ENCODE results near the gene PPARA. TPM values are rescaled to one million over a fixed set of nuclear protein-coding genes. Genes with fewer than 3 reads are reported as not detected.
A peak's percentile ranks its signal among the peaks of the same experiment; 100 is the strongest.
"Not testable (repeated sequence)": the region's sequence is repeated elsewhere in the genome, so short reads cannot be mapped to it uniquely, and the experiment has no call there.

PPARA gene
- total RNA-seq, 1 donor from 2014 or later = 8.4 TPM

DNA sequence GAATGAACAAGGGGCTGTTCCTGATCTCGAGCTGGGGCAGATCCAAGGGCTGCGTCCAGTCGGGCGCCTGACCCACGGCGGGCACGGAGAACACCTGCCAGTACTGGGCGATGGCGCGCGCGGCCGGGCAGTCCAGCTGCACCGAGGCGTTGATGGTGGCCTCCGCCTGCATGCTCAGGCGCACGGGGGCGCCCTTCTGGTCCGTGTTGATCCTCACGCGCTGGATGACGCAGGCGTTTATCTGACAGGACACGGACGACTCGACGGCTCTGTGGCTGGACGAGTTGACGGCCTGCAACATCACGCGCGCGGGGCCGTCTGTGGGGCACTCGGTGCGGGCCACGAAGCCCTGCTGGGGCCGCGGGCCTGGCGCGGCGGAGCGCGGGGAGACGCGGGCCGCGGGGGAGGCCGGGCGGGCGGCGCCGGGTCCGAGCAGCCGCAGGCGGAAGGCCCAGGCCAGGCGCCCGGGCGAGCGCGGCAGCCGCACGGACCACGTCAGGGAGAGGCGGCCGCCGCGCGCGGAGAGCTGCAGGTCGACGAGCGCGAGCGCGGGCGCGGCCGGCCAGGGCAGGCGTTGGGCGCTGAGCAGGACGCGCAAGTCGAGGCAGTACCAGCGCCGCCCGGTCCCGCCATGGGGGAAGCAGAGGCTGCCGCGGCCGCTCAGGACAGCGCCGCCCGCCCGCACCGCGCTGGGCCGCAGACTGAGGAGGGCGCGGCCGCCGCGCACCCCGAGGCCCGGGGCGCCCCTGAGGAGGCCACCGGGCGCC lies 112.3 kb downstream of the PPARA start:
- Histone ChIP-seq H3K79me2 (ENCODE audit: insufficient read depth, low read length) (no peaks in the 10 kb centered on the region), H3K27me3 (ENCODE audit: insufficient read depth, low read length) (peaks cover 15% of the 10 kb centered on the region), H3K9me3 (ENCODE audit: insufficient read depth, low read depth, low read length) (peaks cover 2% of the 10 kb centered on the region), H3K4me1 (ENCODE audit: insufficient read depth, low read length) (no peaks in the 10 kb centered on the region), H4K20me1 (ENCODE audit: insufficient read depth, low read length) (no peaks in the 10 kb centered on the region), H3K36me3 (ENCODE audit: insufficient read depth, low read length) (no peaks in the 10 kb centered on the region), H3K4me2 (ENCODE audit: low read length) (peak overlapping the region; percentile 52), H2AFZ (ENCODE audit: low read depth, low read length) (peak overlapping the region; percentile 51), H3K27ac (ENCODE audit: low read depth, low read length) (no peak overlapping the region), H3K4me3 (ENCODE audit: insufficient read depth, low read depth, low read length) (no peak overlapping the region), H3K9ac (ENCODE audit: low read length) (no peak overlapping the region)
- Mint-ChIP-seq H3K9me3 (ENCODE audit: unreplicated experiment) (peaks cover 34% of the 10 kb centered on the region), H3K4me1 (ENCODE audit: low read depth, unreplicated experiment) (no peaks in the 10 kb centered on the region), H3K36me3 (ENCODE audit: low read depth, unreplicated experiment) (peaks cover 7% of the 10 kb centered on the region), H3K4me3 (ENCODE audit: unreplicated experiment) (no peak overlapping the region), H3K27ac (ENCODE audit: unreplicated experiment) (no peak overlapping the region), H3K27me3 (ENCODE audit: low read depth, unreplicated experiment) (peaks cover 59% of the 10 kb centered on the region)
- DNase-seq (ENCODE audit: low read depth) (peak; percentile 24), FAIRE-seq (no peak)
- TF ChIP-seq, protein P1, sequence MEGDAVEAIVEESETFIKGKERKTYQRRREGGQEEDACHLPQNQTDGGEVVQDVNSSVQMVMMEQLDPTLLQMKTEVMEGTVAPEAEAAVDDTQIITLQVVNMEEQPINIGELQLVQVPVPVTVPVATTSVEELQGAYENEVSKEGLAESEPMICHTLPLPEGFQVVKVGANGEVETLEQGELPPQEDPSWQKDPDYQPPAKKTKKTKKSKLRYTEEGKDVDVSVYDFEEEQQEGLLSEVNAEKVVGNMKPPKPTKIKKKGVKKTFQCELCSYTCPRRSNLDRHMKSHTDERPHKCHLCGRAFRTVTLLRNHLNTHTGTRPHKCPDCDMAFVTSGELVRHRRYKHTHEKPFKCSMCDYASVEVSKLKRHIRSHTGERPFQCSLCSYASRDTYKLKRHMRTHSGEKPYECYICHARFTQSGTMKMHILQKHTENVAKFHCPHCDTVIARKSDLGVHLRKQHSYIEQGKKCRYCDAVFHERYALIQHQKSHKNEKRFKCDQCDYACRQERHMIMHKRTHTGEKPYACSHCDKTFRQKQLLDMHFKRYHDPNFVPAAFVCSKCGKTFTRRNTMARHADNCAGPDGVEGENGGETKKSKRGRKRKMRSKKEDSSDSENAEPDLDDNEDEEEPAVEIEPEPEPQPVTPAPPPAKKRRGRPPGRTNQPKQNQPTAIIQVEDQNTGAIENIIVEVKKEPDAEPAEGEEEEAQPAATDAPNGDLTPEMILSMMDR (IDR thresholded peaks at IDR 0.05; ENCODE audit: insufficient read depth, low read depth, low read length) = no peak
- TF ChIP-seq EZH2 (IDR thresholded peaks at IDR 0.05; ENCODE audit: insufficient read depth, low read length) = no peak

DNA sequence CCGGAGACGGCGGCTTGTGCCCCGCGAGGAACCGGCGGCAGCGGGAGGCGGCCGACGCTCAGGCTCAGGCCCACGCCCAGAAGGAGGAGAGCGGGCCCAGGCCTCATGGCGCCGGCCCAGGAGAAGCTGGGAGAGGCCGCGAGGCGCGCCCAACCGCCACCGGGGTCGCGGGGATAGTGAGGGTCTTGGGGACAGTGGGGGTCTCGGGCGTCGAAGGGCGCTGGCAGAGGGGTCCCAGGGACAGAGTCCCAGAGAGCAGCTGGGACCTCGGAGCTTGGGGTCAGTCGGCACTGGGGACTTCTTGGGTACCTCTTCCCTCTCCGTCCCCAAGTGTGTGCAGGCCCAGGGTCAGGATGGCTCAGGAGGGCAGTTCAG lies 112.9 kb downstream of the PPARA start, which contains the start of gene PKDREJ:
Gene PKDREJ, minus strand, starts transcription at position 128 of the 375 bp plus-strand sequence. Its CDS starts 21 bp downstream, at position 107.
- Histone ChIP-seq H3K4me1 (ENCODE audit: insufficient read depth, low read length) (peaks cover under 1% of the 10 kb centered on the region), H3K27ac (ENCODE audit: low read depth, low read length) (no peak within 1 kb of the TSS), H3K4me3 (ENCODE audit: insufficient read depth, low read depth, low read length) (no peak within 1 kb of the TSS), H4K20me1 (ENCODE audit: insufficient read depth, low read length) (no peaks in the 10 kb centered on the region), H3K27me3 (ENCODE audit: insufficient read depth, low read length) (peaks cover 15% of the 10 kb centered on the region), H3K9ac (ENCODE audit: low read length) (no peak within 1 kb of the TSS), H2AFZ (ENCODE audit: low read depth, low read length) (peak within 1 kb of the TSS; percentile 51), H3K36me3 (ENCODE audit: insufficient read depth, low read length) (no peaks in the 10 kb centered on the region), H3K79me2 (ENCODE audit: insufficient read depth, low read length) (peaks cover 3% of the 10 kb centered on the region), H3K9me3 (ENCODE audit: insufficient read depth, low read depth, low read length) (peaks cover 2% of the 10 kb centered on the region), H3K4me2 (ENCODE audit: low read length) (peak within 1 kb of the TSS; percentile 52)
- no peak for TF ChIP-seq EZH2 (IDR thresholded peaks at IDR 0.05; ENCODE audit: insufficient read depth, low read length)
- TF ChIP-seq, protein P1 (IDR thresholded peaks at IDR 0.05; ENCODE audit: insufficient read depth, low read depth, low read length) = no peak
- Mint-ChIP-seq H3K27ac (ENCODE audit: unreplicated experiment) (no peak within 1 kb of the TSS), H3K4me3 (ENCODE audit: unreplicated experiment) (no peak within 1 kb of the TSS), H3K9me3 (ENCODE audit: unreplicated experiment) (peaks cover 28% of the 10 kb centered on the region), H3K27me3 (ENCODE audit: low read depth, unreplicated experiment) (peaks cover 53% of the 10 kb centered on the region), H3K4me1 (ENCODE audit: low read depth, unreplicated experiment) (no peaks in the 10 kb centered on the region), H3K36me3 (ENCODE audit: low read depth, unreplicated experiment) (peaks cover 8% of the 10 kb centered on the region)
- FAIRE-seq = no peak
- no peak for DNase-seq (ENCODE audit: low read depth)

DNA sequence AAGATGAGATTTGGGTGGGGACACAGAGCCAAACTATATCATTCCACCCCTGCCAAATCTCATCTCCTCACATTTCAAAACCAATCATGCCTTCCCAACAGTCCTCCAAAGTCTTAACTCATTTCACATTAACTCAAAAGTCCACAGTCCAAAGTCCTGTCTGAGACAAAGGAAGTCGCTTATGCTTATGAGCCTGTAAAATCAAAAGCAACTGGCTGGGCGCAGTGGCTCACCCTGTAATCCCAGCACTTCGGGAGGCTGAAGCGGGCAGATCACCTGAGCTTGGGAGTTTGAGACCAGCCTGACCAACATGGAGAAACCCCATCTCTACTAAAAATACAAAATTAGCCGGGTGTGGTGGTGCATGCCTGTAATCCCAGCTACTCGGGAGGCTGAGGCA lies 114.2 kb downstream of the PPARA start:
- H3K27me3 ChIP-seq (ENCODE audit: insufficient read depth, low read length) = peaks cover 15% of the 10 kb centered on the region
- not testable (repeated sequence) for H3K36me3 ChIP-seq (ENCODE audit: insufficient read depth, low read length); H3K4me1 Mint-ChIP-seq (ENCODE audit: low read depth, unreplicated experiment)

DNA sequence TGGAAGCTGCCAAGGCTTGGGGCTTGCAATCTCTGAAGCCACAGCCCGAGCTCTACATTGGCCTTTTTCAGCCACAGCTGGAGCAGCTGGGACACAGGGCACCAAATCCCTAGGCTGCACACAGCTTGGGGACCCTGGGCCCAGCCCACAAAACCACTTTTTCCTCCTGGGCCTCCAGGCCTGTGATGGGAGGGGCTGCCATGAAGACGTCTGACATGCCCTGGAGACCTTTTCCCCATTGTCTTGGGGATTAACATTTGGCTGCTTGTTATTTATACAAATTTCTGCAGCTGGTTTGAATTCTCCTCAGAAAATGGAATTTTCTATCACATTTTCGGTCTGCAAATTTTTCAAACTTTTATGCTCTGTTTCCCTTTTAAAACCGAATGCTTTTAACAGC lies 115.3 kb downstream of the PPARA start:
- DNase-seq (ENCODE audit: low read depth); FAIRE-seq; H3K4me3 ChIP-seq (ENCODE audit: insufficient read depth, low read depth, low read length); H3K9me3 ChIP-seq (ENCODE audit: insufficient read depth, low read depth, low read length); H3K4me2 ChIP-seq (ENCODE audit: low read length); H2AFZ ChIP-seq (ENCODE audit: low read depth, low read length); H3K9ac ChIP-seq (ENCODE audit: low read length); H3K27ac ChIP-seq (ENCODE audit: low read depth, low read length); H3K4me1 Mint-ChIP-seq (ENCODE audit: low read depth, unreplicated experiment); H3K4me3 Mint-ChIP-seq (ENCODE audit: unreplicated experiment); H3K4me1 ChIP-seq (ENCODE audit: insufficient read depth, low read length); H3K27ac Mint-ChIP-seq (ENCODE audit: unreplicated experiment); H3K36me3 ChIP-seq (ENCODE audit: insufficient read depth, low read length); H4K20me1 ChIP-seq (ENCODE audit: insufficient read depth, low read length): not testable (repeated sequence)
- Histone ChIP-seq H3K27me3 (ENCODE audit: insufficient read depth, low read length) (peaks cover 15% of the 10 kb centered on the region), H3K79me2 (ENCODE audit: insufficient read depth, low read length) (peaks cover 19% of the 10 kb centered on the region)
- H3K27me3 Mint-ChIP-seq (ENCODE audit: low read depth, unreplicated experiment) = peaks cover 40% of the 10 kb centered on the region
- H3K9me3 Mint-ChIP-seq (ENCODE audit: unreplicated experiment) = peaks cover 16% of the 10 kb centered on the region
- peaks cover 11% of the 10 kb centered on the region for H3K36me3 Mint-ChIP-seq (ENCODE audit: low read depth, unreplicated experiment)

More for the DNA sequence above, 114.2 kb downstream of the PPARA start:
- not testable (repeated sequence) for FAIRE-seq; DNase-seq (ENCODE audit: low read depth); H3K27ac Mint-ChIP-seq (ENCODE audit: unreplicated experiment); H3K4me3 ChIP-seq (ENCODE audit: insufficient read depth, low read depth, low read length); H2AFZ ChIP-seq (ENCODE audit: low read depth, low read length); H3K4me1 ChIP-seq (ENCODE audit: insufficient read depth, low read length); H3K4me2 ChIP-seq (ENCODE audit: low read length); H4K20me1 ChIP-seq (ENCODE audit: insufficient read depth, low read length); H3K9me3 ChIP-seq (ENCODE audit: insufficient read depth, low read depth, low read length); H3K27ac ChIP-seq (ENCODE audit: low read depth, low read length); H3K9ac ChIP-seq (ENCODE audit: low read length); H3K4me3 Mint-ChIP-seq (ENCODE audit: unreplicated experiment)
- H3K79me2 ChIP-seq (ENCODE audit: insufficient read depth, low read length) = peaks cover 13% of the 10 kb centered on the region
- Mint-ChIP-seq H3K27me3 (ENCODE audit: low read depth, unreplicated experiment) (peaks cover 49% of the 10 kb centered on the region), H3K36me3 (ENCODE audit: low read depth, unreplicated experiment) (peaks cover 11% of the 10 kb centered on the region), H3K9me3 (ENCODE audit: unreplicated experiment) (peaks cover 16% of the 10 kb centered on the region)

Data from astrocyte (in vitro differentiated cells and primary cell).